ENCODE measurements around the gene SNX1.

SNX1 gene

DNA sequence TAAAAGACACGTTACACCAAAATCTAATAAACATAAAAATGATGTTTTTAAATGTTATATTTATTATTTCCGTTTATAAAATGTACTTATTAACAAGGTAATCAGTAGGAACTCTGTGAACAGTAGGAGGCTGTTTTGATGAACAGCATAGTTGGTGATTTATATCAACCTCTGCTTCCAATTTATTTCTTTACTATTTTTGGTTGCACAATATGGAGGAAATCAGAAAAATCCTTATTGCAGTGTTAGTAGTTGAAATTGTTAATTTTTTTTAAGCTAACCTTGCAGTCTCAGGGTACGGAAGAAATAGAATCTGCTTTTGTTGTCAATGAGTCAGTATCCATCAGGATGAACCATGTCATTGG, 50.7 kb downstream of the SNX1 start:
- DNase-seq (ENCODE audit: low read depth), result no peak

- DNase-seq (ENCODE audit: low read depth), result no peak
Observed at GRCh38 chr15:64146885-64147681, 51.3 kb downstream of the SNX1 start.

- no peak for DNase-seq (ENCODE audit: low read depth)
Observed at GRCh38 chr15:64148168-64148567, 52.4 kb downstream of the SNX1 start.

DNA sequence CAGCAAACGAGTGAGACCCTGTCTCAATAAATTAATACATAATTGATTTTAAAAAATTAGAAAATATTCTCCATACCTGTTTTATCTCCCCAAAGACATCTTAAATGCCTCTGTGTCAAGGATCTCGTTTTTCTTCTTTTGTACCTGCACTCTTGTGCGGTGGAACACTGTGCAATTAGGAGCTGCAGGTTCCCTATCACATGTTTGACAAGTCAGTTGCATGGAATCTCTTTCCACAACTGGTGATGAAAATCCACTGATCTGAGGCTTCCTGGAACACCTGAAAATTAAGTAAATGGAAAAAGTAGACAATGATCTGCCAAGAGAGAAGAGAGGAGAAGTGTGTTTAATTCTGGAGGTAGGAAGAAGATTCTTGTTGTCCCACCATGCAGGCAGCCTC, 52.8 kb downstream of the SNX1 start:
- no peak for DNase-seq (ENCODE audit: low read depth)

GRCh38 chr15:64149424-64149823, 53.6 kb downstream of the SNX1 start:
- DNase-seq (ENCODE audit: low read depth), result no peak

- DNase-seq (ENCODE audit: low read depth), result no peak
Observed at GRCh38 chr15:64149893-64150578, 54.3 kb downstream of the SNX1 start.

GRCh38 chr15:64151727-64152506, 56.1 kb downstream of the SNX1 start, which contains the start of gene SNX22:
Gene SNX22, plus strand, starts transcription at chr15:64151731. Its CDS starts 45 bp downstream, at chr15:64151776.
- DNase-seq (ENCODE audit: low read depth), result no peak

DNA sequence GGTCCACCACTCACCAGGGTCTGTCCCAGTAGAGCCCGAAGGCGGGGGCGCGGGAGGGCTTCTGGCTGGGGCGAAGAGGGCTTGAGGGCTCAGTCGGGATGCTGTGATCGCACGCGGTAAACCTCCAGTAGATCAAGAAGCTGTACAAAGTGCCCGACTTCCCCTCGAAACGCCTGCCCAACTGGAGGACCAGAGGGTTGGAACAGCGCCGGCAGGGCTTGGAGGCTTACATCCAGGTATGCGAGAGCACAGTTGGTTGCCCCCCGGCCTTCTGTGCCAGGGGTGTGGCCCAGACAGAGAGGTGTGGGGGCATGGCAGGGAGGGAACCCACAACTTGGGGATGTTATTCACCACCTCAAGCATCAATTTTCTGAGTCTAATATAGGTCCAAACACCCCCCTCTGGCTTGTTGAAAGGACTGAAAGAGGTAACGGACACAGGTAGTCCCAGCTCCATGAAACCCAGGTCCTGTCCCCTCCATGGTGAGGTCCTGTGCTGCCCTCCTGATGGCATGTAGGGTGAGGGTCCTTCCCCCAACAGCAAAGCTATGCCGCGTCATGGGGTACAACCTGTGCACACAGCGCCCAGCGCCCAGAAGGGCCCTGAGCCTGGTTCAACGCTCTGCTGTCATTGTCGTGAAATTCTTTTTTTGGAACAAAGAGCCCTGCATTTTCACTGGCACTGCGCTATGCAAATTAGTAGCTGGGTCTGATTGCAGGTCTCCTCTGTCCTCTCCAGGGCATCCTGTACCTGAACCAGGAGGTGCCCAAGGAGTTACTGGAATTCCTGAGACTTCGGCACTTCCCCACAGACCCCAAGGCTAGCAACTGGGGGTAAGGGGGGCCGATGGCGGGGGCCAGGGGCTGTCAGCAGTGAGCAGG, 57.0 kb downstream of the SNX1 start:
- no peak for DNase-seq (ENCODE audit: low read depth)

GRCh38 chr15:64153480-64154367, 57.9 kb downstream of the SNX1 start:
- DNase-seq (ENCODE audit: low read depth), result peak; percentile 82

- DNase-seq (ENCODE audit: low read depth), result no peak
Observed at GRCh38 chr15:64155802-64156651, 60.2 kb downstream of the SNX1 start.

DNA sequence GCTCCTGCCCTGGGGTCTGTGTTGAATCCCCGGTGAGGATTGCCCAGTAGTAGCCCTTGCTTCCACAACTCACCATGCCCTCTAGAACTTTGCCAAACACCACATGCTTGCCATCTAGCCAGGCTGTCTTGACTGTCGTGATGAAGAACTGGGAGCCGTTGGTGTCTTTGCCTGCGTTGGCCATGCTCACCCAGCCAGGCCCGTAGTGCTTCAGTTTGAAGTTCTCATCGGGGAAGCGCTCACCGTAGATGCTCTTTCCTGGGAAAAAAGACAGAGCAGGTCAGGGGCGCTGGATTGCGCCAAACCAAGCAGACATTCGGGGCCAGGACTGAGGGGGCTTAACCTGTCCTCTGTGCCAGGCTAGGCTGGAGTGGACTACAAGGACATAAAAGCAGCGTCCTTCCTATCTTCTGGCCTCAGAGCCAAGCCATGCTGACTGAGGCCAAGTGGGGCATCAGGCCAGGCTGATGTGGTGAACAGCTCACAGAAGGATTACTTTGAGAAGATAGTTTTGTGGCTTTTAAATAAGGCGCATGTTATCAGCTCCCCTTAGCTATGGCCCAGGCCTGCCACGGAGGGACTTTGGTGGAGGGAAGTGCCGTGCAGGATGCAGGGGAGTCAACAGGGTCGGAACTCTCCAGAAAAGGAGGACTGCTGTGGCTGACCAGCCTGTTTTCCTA, 61.0 kb downstream of the SNX1 start:
- no peak for DNase-seq (ENCODE audit: low read depth)

DNA sequence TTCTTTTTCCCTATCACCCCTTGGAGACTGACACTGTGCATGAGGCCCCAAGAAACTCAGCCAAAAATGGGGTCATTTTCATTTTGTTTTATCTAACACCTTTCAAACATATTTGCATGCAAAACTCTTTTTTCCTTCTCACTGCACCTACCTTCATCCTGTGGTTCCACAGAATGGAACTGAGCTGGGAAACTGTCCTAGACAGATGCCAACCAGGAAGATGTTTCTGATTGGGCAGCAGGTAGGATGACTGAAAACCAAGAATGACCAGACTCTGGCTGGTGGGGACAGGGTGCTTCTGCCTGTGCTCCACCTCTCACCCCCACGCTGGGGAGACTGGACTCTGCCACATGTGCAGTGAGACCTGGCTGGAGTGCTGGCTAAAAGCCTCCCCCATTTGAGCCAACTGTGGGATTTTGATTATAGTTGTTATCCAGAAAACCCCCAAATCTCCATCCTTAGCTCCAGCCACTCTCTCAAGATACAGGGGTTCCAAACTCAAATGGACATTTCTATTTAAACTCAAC, 61.9 kb downstream of the SNX1 start:
- no peak for DNase-seq (ENCODE audit: low read depth)

GRCh38 chr15:64158363-64159134, 62.8 kb downstream of the SNX1 start:
- DNase-seq (ENCODE audit: low read depth), result no peak

- DNase-seq (ENCODE audit: low read depth), result no peak
Observed at GRCh38 chr15:64161688-64162477, 66.1 kb downstream of the SNX1 start.

DNA sequence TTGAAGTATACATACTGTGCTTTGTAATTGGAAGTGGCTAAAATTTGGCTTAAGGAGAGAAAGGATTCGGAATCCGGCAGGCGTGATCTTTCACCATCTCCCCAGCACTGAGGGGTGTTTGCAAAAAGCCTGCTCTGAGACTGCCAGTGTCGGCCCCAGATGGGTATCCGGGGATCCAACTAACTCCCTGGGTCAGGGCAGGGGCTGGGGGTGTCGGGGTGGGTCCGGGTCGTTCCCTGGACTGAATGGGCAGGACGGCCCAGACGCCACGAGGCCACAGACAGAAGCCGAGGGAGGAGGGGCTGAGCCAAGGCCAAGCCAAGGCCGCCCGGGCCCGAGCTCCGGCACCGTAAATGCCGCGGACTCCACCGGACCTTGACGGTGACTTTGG, 66.7 kb downstream of the SNX1 start:
- DNase-seq (ENCODE audit: low read depth), result no peak

- peak; percentile 99 for DNase-seq (ENCODE audit: low read depth)
Observed at GRCh38 chr15:64162869-64163658, 67.3 kb downstream of the SNX1 start, which contains the start of gene PPIB. Gene PPIB, minus strand, starts transcription at chr15:64163022. Its CDS starts 36 bp downstream, at chr15:64162986.

Data from fibroblast of gingiva (primary cell).